MM.1S (cell line): Measurements from ENCODE around the gene LPCAT2.

ENCODE experiments used
- DNase-seq: peaks from one replicate; pipeline ENCODE4 v3.0.0-alpha.2; 2015
- H2AFZ ChIP-seq: fragments of 300-600 bp; sonication (generic); 2 replicates; pipeline ENCODE4 v1.6.0; 2016; ENCODE audit warnings: antibody characterized with exemption, low read length
- H3F3A ChIP-seq: fragments of 300-600 bp; sonication (generic); 2 replicates; pipeline ENCODE4 v1.6.1; 2016; ENCODE audit warnings: mild to moderate bottlenecking, antibody characterized with exemption, low read length, moderate library complexity, mixed read lengths; ENCODE audit not compliant: insufficient read depth
- H3K27ac ChIP-seq: fragments of 300-600 bp; sonication (generic); 2 replicates; pipeline ENCODE4 v1.5.1; 2016; ENCODE audit warnings: mild to moderate bottlenecking, low read length
- H3K27me3 ChIP-seq: fragments of 300-600 bp; sonication (generic); replicated peaks from 2 replicates; pipeline ENCODE4 v1.6.0; 2016; ENCODE audit warnings: low read length; ENCODE audit not compliant: insufficient read depth
- H3K36me3 ChIP-seq: fragments of 300-600 bp; sonication (generic); replicated peaks from 2 replicates; pipeline ENCODE4 v1.6.1; 2016; ENCODE audit warnings: mild to moderate bottlenecking, low read length, mixed read lengths; ENCODE audit not compliant: insufficient read depth
- H3K4me1 ChIP-seq: fragments of 300-600 bp; sonication (generic); 2 replicates; pipeline ENCODE4 v1.6.1; 2016; ENCODE audit warnings: low read length, mixed read lengths
- H3K4me2 ChIP-seq: fragments of 300-600 bp; sonication (generic); 2 replicates; pipeline ENCODE4 v1.6.0; 2016; ENCODE audit warnings: low read depth, low read length
- H3K4me3 ChIP-seq: fragments of 300-600 bp; sonication (generic); 2 replicates; pipeline ENCODE4 v1.5.1; 2016; ENCODE audit warnings: low read length, mixed read lengths
- H3K79me2 ChIP-seq: fragments of 300-600 bp; sonication (generic); 2 replicates; pipeline ENCODE4 v1.6.1; 2016; ENCODE audit warnings: mixed run types, low read length, mixed read lengths
- H3K9ac ChIP-seq: fragments of 300-600 bp; sonication (generic); 2 replicates; pipeline ENCODE4 v1.6.1; 2016; ENCODE audit warnings: low read length, mixed read lengths
- H3K9me2 ChIP-seq: fragments of 300-600 bp; sonication (generic); replicated peaks from 2 replicates; pipeline ENCODE4 v1.6.1; 2016; ENCODE audit warnings: mild to moderate bottlenecking, low read length, mixed read lengths; ENCODE audit not compliant: insufficient read depth
- H3K9me3 ChIP-seq: fragments of 300-600 bp; sonication (generic); replicated peaks from 2 replicates; pipeline ENCODE4 v1.6.1; 2016; ENCODE audit warnings: mild to moderate bottlenecking, low read length, mixed read lengths; ENCODE audit not compliant: insufficient read depth
- H4K20me1 ChIP-seq: fragments of 300-600 bp; sonication (generic); 2 replicates; pipeline ENCODE4 v1.6.1; 2016; ENCODE audit warnings: mild to moderate bottlenecking, low read length, moderate library complexity, mixed read lengths; ENCODE audit not compliant: insufficient read depth
- CTCF ChIP-seq: fragments of 300-600 bp; sonication (generic); IDR thresholded peaks from 2 replicates; pipeline ENCODE4 v1.5.1; 2016; ENCODE audit warnings: antibody characterized with exemption, low read length, mixed read lengths
- EZH2 ChIP-seq: fragments of 300-600 bp; sonication (generic); optimal IDR thresholded peaks from 2 replicates; pipeline ENCODE3; 2017; ENCODE audit warnings: low read depth, mild to moderate bottlenecking, antibody characterized with exemption, low read length, mixed read lengths
- EZH2phosphoT487 ChIP-seq: fragments of 300-600 bp; sonication (generic); IDR thresholded peaks from 2 replicates; pipeline ENCODE4 v1.6.1; 2018; ENCODE audit warnings: antibody characterized with exemption, low read length

LPCAT2 gene

GRCh38 chr16:55497558-55497957 lies 11.3 kb upstream of the LPCAT2 start:
- H3K9ac ChIP-seq: no peak overlapping the region
- DNase-seq: no peak
- H2AFZ ChIP-seq: no peak overlapping the region
- no peaks in the 10 kb centered on the region for H3K36me3 ChIP-seq
- TF ChIP-seq EZH2phosphoT487: no peak
- no peak for TF ChIP-seq EZH2
- TF ChIP-seq CTCF: no peak
- no peaks in the 10 kb centered on the region for H3F3A ChIP-seq
- H3K27me3 ChIP-seq: no peaks in the 10 kb centered on the region
- no peak overlapping the region for H3K4me2 ChIP-seq
- H3K27ac ChIP-seq: no peak overlapping the region
- no peaks in the 10 kb centered on the region for H3K9me3 ChIP-seq
- H3K79me2 ChIP-seq: no peaks in the 10 kb centered on the region
- H3K9me2 ChIP-seq: no peaks in the 10 kb centered on the region
- H3K4me1 ChIP-seq: no peaks in the 10 kb centered on the region
- no peak overlapping the region for H3K4me3 ChIP-seq
- no peaks in the 10 kb centered on the region for H4K20me1 ChIP-seq

- Histone ChIP-seq H3F3A (no peaks in the 10 kb centered on the region), H3K36me3 (no peaks in the 10 kb centered on the region), H3K4me2 (no peak overlapping the region), H3K9ac (no peak overlapping the region), H2AFZ (no peak overlapping the region), H3K27me3 (no peaks in the 10 kb centered on the region), H3K27ac (no peak overlapping the region), H3K9me3 (no peaks in the 10 kb centered on the region), H4K20me1 (no peaks in the 10 kb centered on the region), H3K4me1 (no peaks in the 10 kb centered on the region), H3K4me3 (no peak overlapping the region), H3K9me2 (no peaks in the 10 kb centered on the region), H3K79me2 (no peaks in the 10 kb centered on the region)
- TF ChIP-seq EZH2 (no peak), CTCF (no peak), EZH2phosphoT487 (no peak)
- no peak for DNase-seq
Measured at GRCh38 chr16:55498101-55498500, 10.8 kb upstream of the LPCAT2 start.

GRCh38 chr16:55499281-55499680 lies 9.6 kb upstream of the LPCAT2 start:
- H3K36me3 ChIP-seq: no peaks in the 10 kb centered on the region
- TF ChIP-seq EZH2phosphoT487 (no peak), EZH2 (no peak), CTCF (no peak)
- H3K4me1 ChIP-seq: no peaks in the 10 kb centered on the region
- no peak overlapping the region for H3K27ac ChIP-seq
- no peak overlapping the region for H2AFZ ChIP-seq
- no peaks in the 10 kb centered on the region for H3K9me2 ChIP-seq
- H3K4me2 ChIP-seq: no peak overlapping the region
- no peaks in the 10 kb centered on the region for H3F3A ChIP-seq
- H3K4me3 ChIP-seq: no peak overlapping the region
- no peaks in the 10 kb centered on the region for H3K9me3 ChIP-seq
- no peak overlapping the region for H3K9ac ChIP-seq
- no peaks in the 10 kb centered on the region for H3K79me2 ChIP-seq
- no peaks in the 10 kb centered on the region for H3K27me3 ChIP-seq
- DNase-seq: no peak
- no peaks in the 10 kb centered on the region for H4K20me1 ChIP-seq
